Testis (tissue), 3 donors: Measurements from ENCODE around the gene CISD3. TPM values are rescaled to one million over a fixed set of nuclear protein-coding genes. Genes with fewer than 3 reads are reported as not detected.

ENCODE experiments used
- DNase-seq: peaks from one replicate; pipeline ENCODE4 v3.0.0-alpha.2; 2019
- H3K27ac ChIP-seq, 2 donors: fragments of 200-600 bp; sonication (generic); one replicate each; pipeline ENCODE4 v1.5.1; 2019
- H3K27me3 ChIP-seq: fragments of 200-600 bp; sonication (generic); one replicate; pipeline ENCODE4 v1.5.1; 2019
- H3K36me3 ChIP-seq: fragments of 200-600 bp; sonication (generic); one replicate; pipeline ENCODE4 v1.5.1; 2017; ENCODE audit warnings: low read depth; ENCODE audit errors: missing control alignments
- H3K4me1 ChIP-seq: fragments of 200-600 bp; sonication (generic); one replicate; pipeline ENCODE4 v1.5.1; 2019
- H3K4me3 ChIP-seq, 2 donors: fragments of 200-600 bp; sonication (generic); one replicate each; pipeline ENCODE4 v1.5.1; 2017 to 2019
- H3K9me3 ChIP-seq: fragments of 200-600 bp; sonication (generic); one replicate; pipeline ENCODE4 v1.5.1; 2017
- POLR2A ChIP-seq: fragments of 450-650 bp; IDR thresholded peaks from one replicate; pipeline ENCODE4 v1.6.1; 2017; ENCODE audit warnings: antibody characterized with exemption, mild to moderate bottlenecking, moderate library complexity
- WGBS, 2 donors: methylation state at CpG; one replicate each; pipeline ENCODE4 v1.1.5; 2018; 5-methylcytosine and 5-hydroxymethylcytosine counted together
- intact Hi-C: fragments of 100-400 bp; cut with DNase I; formaldehyde crosslinking; loops from one replicate; pipeline ENCODE4 v1.15.1; 2023; ENCODE audit warnings: low total_unique reads
- polyA plus RNA-seq: library from polyadenylated mRNA; stranded (reverse); fragments of 350-450 nt; fragmentation: Illumina TruSeq; extraction: RNeasy Lipid Tissue Mini Kit (QIAGEN cat#74804); gene quantifications from one replicate; pipeline ENCODE4 v1.2.3, GENCODE V29; 2014; ENCODE audit warnings: low read depth, low replicate concordance; ENCODE audit not compliant: insufficient read depth
- total RNA-seq, 2 donors: library from RNA; depleted of rRNA; stranded (reverse); fragments of >200 nt; gene quantifications; one replicate each; pipeline ENCODE4 v1.2.3, GENCODE V29; 2016
- TF ChIP-seq, protein P1 (sequence below), 3 experiments: fragments of 450-650 bp in 2 of 3; fragments of 200-600 bp in 1 of 3; sonication (generic) in 1 of 3; IDR thresholded peaks; one replicate each; pipeline ENCODE4 v1.5.1; 2016 to 2019; ENCODE audit warnings: antibody characterized with exemption in 3 of 3, mild to moderate bottlenecking in 2 of 3, moderate library complexity in 1 of 3

The CISD3 gene
- total and polyA plus RNA-seq, 3 donors from 2014 or later: 13.9 to 25.7 (median 14.3) TPM

DNA sequence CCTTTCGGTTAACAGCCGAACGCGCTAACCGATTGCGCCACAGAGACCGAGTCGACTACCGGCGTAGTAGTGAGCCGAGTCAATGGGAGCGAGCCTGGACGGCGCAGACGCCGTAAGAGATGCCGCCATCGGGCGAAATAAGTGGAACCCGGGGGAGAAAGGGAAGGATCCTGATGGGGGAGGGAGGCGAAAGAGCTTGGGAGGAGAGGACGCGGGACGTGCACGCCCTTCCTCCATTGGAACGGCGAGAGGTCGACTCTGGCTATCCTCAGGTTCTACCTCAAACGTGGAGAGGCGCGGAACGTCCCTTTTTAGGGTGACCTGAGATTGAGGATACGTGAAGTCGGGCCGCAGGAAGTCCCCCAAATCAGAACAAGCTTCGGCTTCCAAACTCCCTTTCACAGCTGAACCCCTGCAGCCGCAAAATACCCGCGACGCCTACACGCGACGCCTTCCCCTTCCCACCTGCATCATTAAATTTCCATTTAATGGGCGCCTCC lies 21.7 kb downstream of the CISD3 start:
- Histone ChIP-seq H3K4me3 (peak overlapping the region; percentile 84 to 93), H3K27ac (peak overlapping the region; percentile 39 to 76), H3K9me3 (no peaks in the 10 kb centered on the region), H3K27me3 (no peaks in the 10 kb centered on the region), H3K36me3 (no peaks in the 10 kb centered on the region), H3K4me1 (peaks cover 26% of the 10 kb centered on the region)
- WGBS, 2 donors: 0 to 1% methylated on average over 44 of the region's 44 CpGs
- DNase-seq: peak; percentile 92
- intact Hi-C loops: no loop called here
- TF ChIP-seq POLR2A: no peak
- TF ChIP-seq, protein P1, sequence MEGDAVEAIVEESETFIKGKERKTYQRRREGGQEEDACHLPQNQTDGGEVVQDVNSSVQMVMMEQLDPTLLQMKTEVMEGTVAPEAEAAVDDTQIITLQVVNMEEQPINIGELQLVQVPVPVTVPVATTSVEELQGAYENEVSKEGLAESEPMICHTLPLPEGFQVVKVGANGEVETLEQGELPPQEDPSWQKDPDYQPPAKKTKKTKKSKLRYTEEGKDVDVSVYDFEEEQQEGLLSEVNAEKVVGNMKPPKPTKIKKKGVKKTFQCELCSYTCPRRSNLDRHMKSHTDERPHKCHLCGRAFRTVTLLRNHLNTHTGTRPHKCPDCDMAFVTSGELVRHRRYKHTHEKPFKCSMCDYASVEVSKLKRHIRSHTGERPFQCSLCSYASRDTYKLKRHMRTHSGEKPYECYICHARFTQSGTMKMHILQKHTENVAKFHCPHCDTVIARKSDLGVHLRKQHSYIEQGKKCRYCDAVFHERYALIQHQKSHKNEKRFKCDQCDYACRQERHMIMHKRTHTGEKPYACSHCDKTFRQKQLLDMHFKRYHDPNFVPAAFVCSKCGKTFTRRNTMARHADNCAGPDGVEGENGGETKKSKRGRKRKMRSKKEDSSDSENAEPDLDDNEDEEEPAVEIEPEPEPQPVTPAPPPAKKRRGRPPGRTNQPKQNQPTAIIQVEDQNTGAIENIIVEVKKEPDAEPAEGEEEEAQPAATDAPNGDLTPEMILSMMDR (IDR thresholded peaks at IDR 0.05): no peak

GRCh38 chr17:38752308-38753070 lies 22.3 kb downstream of the CISD3 start, which contains the start of gene PSMB3:
PSMB3 (plus strand) TSS chr17:38752741; CDS start chr17:38752827, 86 bp downstream.
- H3K36me3 ChIP-seq: no peaks in the 10 kb centered on the region
- H3K27me3 ChIP-seq: no peaks in the 10 kb centered on the region
- DNase-seq: peak; percentile 100
- 1% methylated on average over 38 to 44 of the region's 44 CpGs for WGBS, 2 donors
- peaks cover 22% of the 10 kb centered on the region for H3K4me1 ChIP-seq
- no peaks in the 10 kb centered on the region for H3K9me3 ChIP-seq
- H3K27ac ChIP-seq: peak within 1 kb of the TSS; percentile 39 to 76
- peak within 1 kb of the TSS; percentile 84 to 93 for H3K4me3 ChIP-seq
- intact Hi-C loops: no loop called here
- TF ChIP-seq, protein P1 (IDR thresholded peaks at IDR 0.05): peak in 2 of 3 experiments; percentile 2 to 26
- no peak for TF ChIP-seq POLR2A

GRCh38 chr17:38753071-38753506 lies 22.9 kb downstream of the CISD3 start:
- Histone ChIP-seq H3K4me3 (peak overlapping the region; percentile 84 to 93), H3K27me3 (no peaks in the 10 kb centered on the region), H3K36me3 (no peaks in the 10 kb centered on the region), H3K4me1 (peaks cover 22% of the 10 kb centered on the region), H3K27ac (peak overlapping the region; percentile 27 to 76), H3K9me3 (no peaks in the 10 kb centered on the region)
- no peak for TF ChIP-seq POLR2A
- TF ChIP-seq, protein P1 (IDR thresholded peaks at IDR 0.05): no peak
- intact Hi-C loops: no loop called here
- DNase-seq: no peak
- 4 to 5% methylated on average over 18 to 21 of the region's 22 CpGs for WGBS, 2 donors

GRCh38 chr17:38761612-38762011 lies 31.5 kb downstream of the CISD3 start:
- no peak for TF ChIP-seq POLR2A
- TF ChIP-seq, protein P1 (IDR thresholded peaks at IDR 0.05): no peak
- DNase-seq: no peak
- peaks cover 5% of the 10 kb centered on the region for H3K36me3 ChIP-seq

More at GRCh38 chr17:38761612-38762011, 31.5 kb downstream of the CISD3 start:
- 85 to 89% methylated on average over 4 of the region's 4 CpGs for WGBS, 2 donors
- Histone ChIP-seq H3K27me3 (no peaks in the 10 kb centered on the region), H3K9me3 (no peaks in the 10 kb centered on the region), H3K4me3 (no peak overlapping the region), H3K4me1 (no peaks in the 10 kb centered on the region), H3K27ac (no peak overlapping the region)
- intact Hi-C loops: no loop called here
